ENCODE data around the gene PDCD1. TPM values are rescaled to one million over a fixed set of nuclear protein-coding genes. Genes with fewer than 3 reads are reported as not detected.

Gene PDCD1
- total RNA-seq, 4 donors from 2014 or later = not detected

DNA sequence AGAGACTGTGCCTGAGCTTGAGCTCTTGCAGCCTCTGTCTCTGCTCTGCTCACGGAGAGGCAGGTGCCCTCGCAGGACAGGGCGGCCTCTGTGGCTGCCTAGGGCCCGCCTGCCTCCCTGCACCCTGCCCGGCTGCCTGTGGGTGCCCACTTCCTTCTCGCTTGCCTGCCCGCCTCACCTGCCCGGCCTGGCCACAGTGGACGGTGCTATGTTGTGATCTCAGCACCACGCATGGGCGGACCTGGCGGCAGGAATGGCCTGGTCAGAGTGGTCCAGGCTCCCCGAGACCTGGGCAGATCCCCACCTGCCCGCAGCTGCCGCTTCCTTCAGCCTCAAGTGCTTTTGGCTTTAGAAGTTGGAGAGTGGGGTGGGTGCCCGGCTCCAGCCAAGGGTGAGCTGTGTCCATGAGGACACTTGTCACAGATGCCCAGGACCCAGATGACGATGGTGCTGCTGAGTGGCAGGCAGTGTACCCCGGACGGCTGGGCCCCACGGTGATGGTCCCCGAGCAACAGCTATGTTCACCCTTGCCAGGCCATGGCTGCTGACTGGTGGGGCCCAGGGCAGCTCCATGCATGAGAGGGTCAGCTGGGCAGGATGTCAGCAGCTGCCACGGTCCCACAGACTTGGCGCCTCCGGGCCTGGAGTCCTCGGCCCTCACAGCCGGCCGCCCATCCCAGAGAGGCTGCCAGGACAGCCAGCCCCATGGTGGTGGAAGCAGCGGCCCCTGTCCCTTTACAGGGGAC lies 36.2 kb upstream of the PDCD1 start:
- H3K9me3 ChIP-seq = no peaks in the 10 kb centered on the region
- peaks cover 59% of the 10 kb centered on the region for H3K4me1 ChIP-seq
- H3K27ac ChIP-seq = peak overlapping the region; percentile 76
- WGBS = 81% methylated on average over 17 of the region's 28 CpGs
- no peak overlapping the region for H3K4me3 ChIP-seq
- H3K36me3 ChIP-seq = no peaks in the 10 kb centered on the region
- TF ChIP-seq POLR2AphosphoS5 (IDR thresholded peaks at IDR 0.05) = no peak
- TF ChIP-seq EP300 (IDR thresholded peaks at IDR 0.05) = no peak
- no peak for TF ChIP-seq POLR2A (IDR thresholded peaks at IDR 0.05)
- TF ChIP-seq, protein P1, sequence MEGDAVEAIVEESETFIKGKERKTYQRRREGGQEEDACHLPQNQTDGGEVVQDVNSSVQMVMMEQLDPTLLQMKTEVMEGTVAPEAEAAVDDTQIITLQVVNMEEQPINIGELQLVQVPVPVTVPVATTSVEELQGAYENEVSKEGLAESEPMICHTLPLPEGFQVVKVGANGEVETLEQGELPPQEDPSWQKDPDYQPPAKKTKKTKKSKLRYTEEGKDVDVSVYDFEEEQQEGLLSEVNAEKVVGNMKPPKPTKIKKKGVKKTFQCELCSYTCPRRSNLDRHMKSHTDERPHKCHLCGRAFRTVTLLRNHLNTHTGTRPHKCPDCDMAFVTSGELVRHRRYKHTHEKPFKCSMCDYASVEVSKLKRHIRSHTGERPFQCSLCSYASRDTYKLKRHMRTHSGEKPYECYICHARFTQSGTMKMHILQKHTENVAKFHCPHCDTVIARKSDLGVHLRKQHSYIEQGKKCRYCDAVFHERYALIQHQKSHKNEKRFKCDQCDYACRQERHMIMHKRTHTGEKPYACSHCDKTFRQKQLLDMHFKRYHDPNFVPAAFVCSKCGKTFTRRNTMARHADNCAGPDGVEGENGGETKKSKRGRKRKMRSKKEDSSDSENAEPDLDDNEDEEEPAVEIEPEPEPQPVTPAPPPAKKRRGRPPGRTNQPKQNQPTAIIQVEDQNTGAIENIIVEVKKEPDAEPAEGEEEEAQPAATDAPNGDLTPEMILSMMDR (IDR thresholded peaks at IDR 0.05) = no peak
- DNase-seq (ENCODE audit: low spot score in 2 of 2) = peak; percentile 62 to 73
- H3K27me3 ChIP-seq = no peaks in the 10 kb centered on the region

DNA sequence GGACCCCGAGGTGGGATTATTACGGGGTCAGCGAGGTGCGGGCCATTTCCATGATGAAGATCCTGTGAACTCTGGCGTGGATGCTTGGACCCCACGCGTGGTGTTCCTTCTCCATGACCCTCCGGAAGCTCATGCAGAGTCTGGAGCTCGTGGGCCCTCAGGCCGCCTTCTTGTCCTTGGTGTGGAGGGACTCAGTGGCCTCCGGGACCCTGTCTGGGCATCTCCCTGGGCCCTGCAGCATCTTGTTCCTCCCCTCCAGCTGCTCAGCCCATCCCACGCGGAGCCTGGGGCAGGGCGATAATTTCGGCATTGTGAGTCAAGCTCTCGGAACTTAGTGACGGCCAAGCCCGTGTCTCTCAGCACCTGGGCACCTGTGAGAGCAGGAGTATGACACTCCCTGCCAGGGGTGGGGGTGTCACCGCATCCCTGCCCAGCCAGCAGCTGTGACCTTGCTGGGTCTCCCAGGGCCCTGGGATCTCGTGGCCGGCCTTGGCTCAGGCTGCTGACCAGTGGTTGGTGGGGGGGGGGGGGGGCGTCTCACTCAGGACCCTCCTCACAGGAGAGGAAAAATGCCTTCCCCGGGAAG lies 35.5 kb upstream of the PDCD1 start:
- peak; percentile 61 to 78 for DNase-seq (ENCODE audit: low spot score in 2 of 2)
- Histone ChIP-seq H3K4me3 (no peak overlapping the region), H3K4me1 (peaks cover 54% of the 10 kb centered on the region), H3K27me3 (no peaks in the 10 kb centered on the region), H3K9me3 (no peaks in the 10 kb centered on the region), H3K27ac (no peak overlapping the region), H3K36me3 (no peaks in the 10 kb centered on the region)
- TF ChIP-seq POLR2A (IDR thresholded peaks at IDR 0.05) (no peak), EP300 (IDR thresholded peaks at IDR 0.05) (no peak), POLR2AphosphoS5 (IDR thresholded peaks at IDR 0.05) (no peak)
- TF ChIP-seq, protein P1 (IDR thresholded peaks at IDR 0.05) = no peak
- 83% methylated on average over 6 of the region's 23 CpGs for WGBS

DNA sequence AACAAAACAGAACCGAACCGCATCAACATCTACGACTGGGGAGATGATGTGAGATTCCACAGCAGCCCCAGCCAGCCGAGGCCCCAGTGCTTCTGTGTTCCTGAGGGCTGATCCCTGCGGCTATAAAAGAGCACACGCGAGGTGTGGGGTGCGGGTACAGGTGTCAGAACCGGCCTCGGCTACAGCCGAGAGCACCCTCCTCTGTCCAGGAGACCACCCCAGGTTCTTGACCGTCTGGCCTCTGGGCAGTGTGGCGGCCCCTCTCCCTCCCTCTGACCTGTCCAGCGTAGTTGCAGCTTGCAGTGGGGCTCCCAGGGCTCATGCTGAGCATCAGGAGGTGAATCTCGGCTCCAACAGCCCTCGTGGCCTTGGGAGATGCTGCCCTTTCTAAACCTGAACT lies 34.6 kb upstream of the PDCD1 start:
- H3K9me3 ChIP-seq = no peaks in the 10 kb centered on the region
- H3K27me3 ChIP-seq = no peaks in the 10 kb centered on the region
- no peak for TF ChIP-seq POLR2AphosphoS5 (IDR thresholded peaks at IDR 0.05)
- TF ChIP-seq, protein P1 (IDR thresholded peaks at IDR 0.05) = no peak
- no peak for TF ChIP-seq EP300 (IDR thresholded peaks at IDR 0.05)
- no peak for TF ChIP-seq POLR2A (IDR thresholded peaks at IDR 0.05)
- DNase-seq (ENCODE audit: low spot score in 2 of 2) = peak; percentile 42 to 68
- H3K27ac ChIP-seq = no peak overlapping the region
- no peak overlapping the region for H3K4me3 ChIP-seq
- H3K36me3 ChIP-seq = no peaks in the 10 kb centered on the region
- peaks cover 46% of the 10 kb centered on the region for H3K4me1 ChIP-seq
- 88% methylated on average over 7 of the region's 16 CpGs for WGBS

DNA sequence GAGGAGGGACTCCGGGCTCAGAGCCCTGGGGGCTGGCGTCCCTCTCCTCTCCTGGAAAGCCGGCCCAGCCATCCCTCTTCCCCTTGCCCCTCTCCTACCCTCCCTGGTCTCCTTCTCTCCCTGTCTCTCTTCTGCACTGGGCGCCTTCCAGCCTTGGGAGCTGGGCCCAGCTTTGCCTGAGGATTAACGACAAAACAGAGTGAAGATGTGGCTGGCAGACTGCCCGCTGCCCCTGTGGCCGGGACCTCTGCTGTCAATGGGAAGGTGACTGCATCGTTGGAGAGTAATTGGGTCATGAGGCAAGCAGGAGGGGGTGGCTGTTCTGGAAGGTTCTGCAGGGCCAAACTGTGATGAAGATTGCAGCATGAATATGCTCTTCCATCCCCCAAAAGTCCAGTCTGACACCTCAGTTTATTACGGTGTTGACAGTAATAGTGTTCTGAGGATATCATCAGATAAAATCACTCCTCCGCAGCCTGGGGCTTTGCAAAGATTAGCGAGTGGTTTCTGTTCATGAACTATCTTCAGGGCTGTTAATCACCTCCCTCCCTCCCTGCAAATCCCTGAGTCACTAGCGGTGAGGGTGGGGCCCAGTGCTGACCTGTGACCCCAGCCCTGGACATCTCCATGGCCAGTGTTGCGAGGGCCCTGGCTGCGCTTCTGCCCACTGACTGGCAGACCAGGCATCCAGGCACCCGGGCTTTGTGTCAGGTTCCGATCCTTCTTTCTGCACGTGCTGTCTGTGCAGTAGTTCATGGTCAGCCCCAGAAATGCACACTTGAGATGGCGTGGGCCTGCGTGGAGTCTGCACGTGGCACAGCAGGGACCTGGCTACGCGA lies 33.8 kb upstream of the PDCD1 start:
- no peaks in the 10 kb centered on the region for H3K9me3 ChIP-seq
- no peak for TF ChIP-seq POLR2AphosphoS5 (IDR thresholded peaks at IDR 0.05)
- H3K4me1 ChIP-seq = peaks cover 49% of the 10 kb centered on the region
- peak overlapping the region; percentile 79 for H3K27ac ChIP-seq
- no peaks in the 10 kb centered on the region for H3K27me3 ChIP-seq
- H3K36me3 ChIP-seq = no peaks in the 10 kb centered on the region
- peak in 1 of 2 donors; percentile 64 for DNase-seq (ENCODE audit: low spot score in 2 of 2)
- 46% methylated on average over 10 of the region's 22 CpGs for WGBS
- H3K4me3 ChIP-seq = no peak overlapping the region

DNA sequence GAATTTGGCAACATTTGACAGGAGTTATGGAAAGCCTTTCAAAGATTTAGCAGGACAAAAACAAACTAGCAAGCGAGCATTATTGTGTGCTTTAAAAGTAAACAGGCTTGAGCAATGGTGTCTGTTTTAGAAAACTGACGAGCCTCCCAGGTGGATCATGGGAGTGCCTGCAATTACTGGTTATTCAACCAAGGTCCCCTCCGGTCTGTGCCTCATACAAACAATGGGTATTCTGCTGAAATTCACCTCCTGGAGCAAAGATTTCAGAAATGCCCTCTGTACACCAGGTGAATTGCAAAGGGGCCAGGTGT lies 33.2 kb upstream of the PDCD1 start:
- Histone ChIP-seq H3K9me3 (no peaks in the 10 kb centered on the region), H3K4me1 (peaks cover 49% of the 10 kb centered on the region), H3K27me3 (no peaks in the 10 kb centered on the region), H3K4me3 (no peak overlapping the region), H3K27ac (peak overlapping the region; percentile 79), H3K36me3 (no peaks in the 10 kb centered on the region)
- TF ChIP-seq POLR2AphosphoS5 (IDR thresholded peaks at IDR 0.05) (no peak), POLR2A (IDR thresholded peaks at IDR 0.05) (no peak), EP300 (IDR thresholded peaks at IDR 0.05) (no peak)
- TF ChIP-seq, protein P1 (IDR thresholded peaks at IDR 0.05) = no peak
- no peak for DNase-seq (ENCODE audit: low spot score in 2 of 2)
- 72% methylated on average over 3 of the region's 3 CpGs for WGBS

Measured in suprapubic skin (tissue), 4 donors.